ENCODE data around the gene FCHSD2. TPM values are rescaled to one million over a fixed set of nuclear protein-coding genes. Genes with fewer than 3 reads are reported as not detected.

The FCHSD2 gene
- total RNA-seq: 58.7 TPM
- polyA plus RNA-seq (ENCODE audit: insufficient read depth, low read depth, low replicate concordance): 8.0 TPM
- long read RNA-seq, donor 1, partial matches to known transcripts: 0 of 1 reads
- long read RNA-seq, donor 1, other reads (novel, unspliced or antisense): 0 of 1 reads
- long read RNA-seq, donor 2, full-length matches to known transcripts: 1 of 1 reads
- long read RNA-seq, donor 2, partial matches to known transcripts: 0 of 1 reads
- long read RNA-seq, donor 2, other reads (novel, unspliced or antisense): 0 of 1 reads
- long read RNA-seq, donor 3, partial matches to known transcripts: 0 of 1 reads
- long read RNA-seq, donor 3, other reads (novel, unspliced or antisense): 0 of 1 reads
- long read RNA-seq, donor 4, partial matches to known transcripts: 0 of 2 reads
- long read RNA-seq, donor 4, other reads (novel, unspliced or antisense): 0 of 2 reads
- long read RNA-seq, donor 5: 0 reads
- long read RNA-seq, donor 6, partial matches to known transcripts: 0 of 1 reads
- long read RNA-seq, donor 6, other reads (novel, unspliced or antisense): 0 of 1 reads
- long read RNA-seq, donor 7, transcript FCHSD2-204 (20 exons, 3,154 nt): major isoform, 11 of 41 reads
- long read RNA-seq, donor 7, partial matches to known transcripts: 8 of 41 reads
- long read RNA-seq, donor 7, other reads (novel, unspliced or antisense): 22 of 41 reads
- long read RNA-seq, donor 8, partial matches to known transcripts: 30 of 32 reads
- long read RNA-seq, donor 8, other reads (novel, unspliced or antisense): 0 of 32 reads
- long read RNA-seq, donor 9, partial matches to known transcripts: 0 of 1 reads
- long read RNA-seq, donor 9, other reads (novel, unspliced or antisense): 0 of 1 reads
- long read RNA-seq, donor 10, partial matches to known transcripts: 0 of 1 reads
- long read RNA-seq, donor 10, other reads (novel, unspliced or antisense): 0 of 1 reads

- intact Hi-C loops (cut with DNase I): no loop called here
- TF ChIP-seq CTCF (IDR thresholded peaks at IDR 0.05; ENCODE audit: borderline replicate concordance, extremely low read depth, insufficient read depth): no peak
- H3K36me3 ChIP-seq (ENCODE audit: control insufficient read depth in 2 of 3, insufficient read depth in 3 of 3, low read length in 3 of 3): no peaks in the 10 kb centered on the region
- no peak for DNase-seq
- peak within 1 kb of the TSS; percentile 45 to 84 (median 46) for H3K9ac ChIP-seq (ENCODE audit: low read length in 3 of 3)
- H3K27me3 ChIP-seq (ENCODE audit: control insufficient read depth, insufficient read depth, low read length): no peaks in the 10 kb centered on the region
- H3K27ac ChIP-seq (ENCODE audit: low read depth in 2 of 2, low read length in 2 of 2): peak within 1 kb of the TSS; percentile 98 to 99
- peak within 1 kb of the TSS; percentile 60 to 84 (median 74) for H3K4me3 ChIP-seq (ENCODE audit: low read length in 3 of 3)
- peaks cover 3 to 14% (median 10%) of the 10 kb centered on the region in 3 donors for H3K4me1 ChIP-seq (ENCODE audit: control insufficient read depth in 2 of 3, insufficient read depth in 2 of 3, low read depth in 1 of 3, low read length in 3 of 3)
- no peaks in the 10 kb centered on the region for H3K9me3 ChIP-seq (ENCODE audit: control insufficient read depth in 2 of 3, insufficient read depth in 1 of 3, low read length in 3 of 3)
- FAIRE-seq: no peak
Measured at GRCh38 chr11:73142128-73142377, at the start of gene FCHSD2. FCHSD2 (minus strand) TSS chr11:73142318; CDS start chr11:73141877, 441 bp downstream.

GRCh38 chr11:73191151-73191550 lies 49.0 kb upstream of the FCHSD2 start:
- Histone ChIP-seq H3K4me3 (ENCODE audit: low read length in 3 of 3) (no peak overlapping the region), H3K9me3 (ENCODE audit: control insufficient read depth in 2 of 3, insufficient read depth in 1 of 3, low read length in 3 of 3) (no peaks in the 10 kb centered on the region), H3K27ac (ENCODE audit: low read depth in 2 of 2, low read length in 2 of 2) (no peak overlapping the region), H3K9ac (ENCODE audit: low read length in 3 of 3) (no peak overlapping the region), H3K27me3 (ENCODE audit: control insufficient read depth, insufficient read depth, low read length) (no peaks in the 10 kb centered on the region), H3K36me3 (ENCODE audit: control insufficient read depth in 2 of 3, insufficient read depth in 3 of 3, low read length in 3 of 3) (no peaks in the 10 kb centered on the region), H3K4me1 (ENCODE audit: control insufficient read depth in 2 of 3, insufficient read depth in 2 of 3, low read depth in 1 of 3, low read length in 3 of 3) (peaks cover 0 to 3% (median 0%) of the 10 kb centered on the region in 3 donors)
- FAIRE-seq: no peak
- peak in 1 of 5 donors; percentile 49 for DNase-seq
- intact Hi-C loops (cut with DNase I): no loop called here
- TF ChIP-seq CTCF (IDR thresholded peaks at IDR 0.05; ENCODE audit: borderline replicate concordance, extremely low read depth, insufficient read depth): no peak

GRCh38 chr11:73190557-73190885 lies 48.4 kb upstream of the FCHSD2 start:
- no peak overlapping the region for H3K9ac ChIP-seq (ENCODE audit: low read length in 3 of 3)
- intact Hi-C loops (cut with DNase I): no loop called here
- H3K4me1 ChIP-seq (ENCODE audit: control insufficient read depth in 2 of 3, insufficient read depth in 2 of 3, low read depth in 1 of 3, low read length in 3 of 3): peaks cover 0 to 3% (median 0%) of the 10 kb centered on the region in 3 donors
- FAIRE-seq: no peak
- H3K4me3 ChIP-seq (ENCODE audit: low read length in 3 of 3): no peak overlapping the region
- no peaks in the 10 kb centered on the region for H3K9me3 ChIP-seq (ENCODE audit: control insufficient read depth in 2 of 3, insufficient read depth in 1 of 3, low read length in 3 of 3)
- no peak for TF ChIP-seq CTCF (IDR thresholded peaks at IDR 0.05; ENCODE audit: borderline replicate concordance, extremely low read depth, insufficient read depth)
- H3K27ac ChIP-seq (ENCODE audit: low read depth in 2 of 2, low read length in 2 of 2): no peak overlapping the region
- H3K36me3 ChIP-seq (ENCODE audit: control insufficient read depth in 2 of 3, insufficient read depth in 3 of 3, low read length in 3 of 3): no peaks in the 10 kb centered on the region
- DNase-seq: peak in 1 of 5 donors; percentile 16
- H3K27me3 ChIP-seq (ENCODE audit: control insufficient read depth, insufficient read depth, low read length): no peaks in the 10 kb centered on the region

Data from kidney (tissue), 22 donors.